ENCODE measurements around the gene BSDC1.

- no peak for TF ChIP-seq EZH2 (IDR thresholded peaks at IDR 0.05; ENCODE audit: borderline replicate concordance, insufficient read depth, low read length, poor library complexity, severe bottlenecking)
- TF ChIP-seq CTCF (IDR thresholded peaks at IDR 0.05; ENCODE audit: poor library complexity, severe bottlenecking) = no peak
These were observed 62.7 kb downstream of the BSDC1 start for GRCh38 chr1:32331549-32331948.
